Liver (tissue), 3 donors: ENCODE measurements around the gene IL1RN.

Experiments
- EGR1 ChIP-seq, 2 donors: IDR thresholded peaks; 2 replicates each; pipeline ENCODE4 v1.6.1; 2016 to 2018; ENCODE audit warnings: antibody characterized with exemption in 2 of 2, low read depth in 2 of 2
- FOXA2 ChIP-seq: IDR thresholded peaks from 2 replicates; pipeline ENCODE4 v1.6.1; 2016; ENCODE audit warnings: antibody characterized with exemption
- GABPA ChIP-seq, 2 donors: IDR thresholded peaks in 1 of 2; conservative IDR thresholded peaks in 1 of 2; 2 replicates each; pipeline ENCODE4 v1.6.1; 2016; ENCODE audit warnings: antibody characterized with exemption in 2 of 2, mild to moderate bottlenecking in 1 of 2, moderate library complexity in 1 of 2
- HNF4G ChIP-seq: IDR thresholded peaks from 2 replicates; pipeline ENCODE4 v1.6.1; 2016; ENCODE audit warnings: antibody characterized with exemption
- NR2F2 ChIP-seq: IDR thresholded peaks from 2 replicates; pipeline ENCODE4 v1.6.1; 2016; ENCODE audit warnings: antibody characterized with exemption
- RAD21 ChIP-seq, 2 donors: IDR thresholded peaks; 2 replicates each; pipeline ENCODE4 v1.6.1; 2016; ENCODE audit warnings: antibody characterized with exemption in 2 of 2, mild to moderate bottlenecking in 2 of 2
- SP1 ChIP-seq: IDR thresholded peaks from 2 replicates; pipeline ENCODE4 v1.6.1; 2018; ENCODE audit warnings: antibody characterized with exemption, mild to moderate bottlenecking
- TAF1 ChIP-seq: conservative IDR thresholded peaks from 2 replicates; pipeline ENCODE4 v1.6.1; 2016; ENCODE audit warnings: antibody characterized with exemption, mild to moderate bottlenecking
- YY1 ChIP-seq: IDR thresholded peaks from 2 replicates; pipeline ENCODE4 v1.6.1; 2016; ENCODE audit warnings: antibody characterized with exemption, mild to moderate bottlenecking
- TF ChIP-seq, protein P1 (sequence below): fragments of 150-350 bp; IDR thresholded peaks from 2 replicates; pipeline ENCODE4 v1.5.1; 2017; ENCODE audit warnings: improper control_type of control experiment, low read depth, low read length; ENCODE audit not compliant: missing input control
- TF ChIP-seq, protein P2 (sequence below): IDR thresholded peaks from 2 replicates; pipeline ENCODE4 v1.6.1; 2016; ENCODE audit warnings: antibody characterized with exemption, mild to moderate bottlenecking
- TF ChIP-seq, protein P3 (sequence below): IDR thresholded peaks from 2 replicates; pipeline ENCODE4 v1.6.1; 2016; ENCODE audit warnings: antibody characterized with exemption
- TF ChIP-seq, protein P4 (sequence below): IDR thresholded peaks from 2 replicates; pipeline ENCODE4 v1.6.1; 2016; ENCODE audit warnings: antibody characterized with exemption
- TF ChIP-seq, protein P5 (sequence below): IDR thresholded peaks from 2 replicates; pipeline ENCODE4 v1.6.1; 2016; ENCODE audit warnings: antibody characterized with exemption
- donor health status: healthy.
- donor health status: healthy.

DNA sequence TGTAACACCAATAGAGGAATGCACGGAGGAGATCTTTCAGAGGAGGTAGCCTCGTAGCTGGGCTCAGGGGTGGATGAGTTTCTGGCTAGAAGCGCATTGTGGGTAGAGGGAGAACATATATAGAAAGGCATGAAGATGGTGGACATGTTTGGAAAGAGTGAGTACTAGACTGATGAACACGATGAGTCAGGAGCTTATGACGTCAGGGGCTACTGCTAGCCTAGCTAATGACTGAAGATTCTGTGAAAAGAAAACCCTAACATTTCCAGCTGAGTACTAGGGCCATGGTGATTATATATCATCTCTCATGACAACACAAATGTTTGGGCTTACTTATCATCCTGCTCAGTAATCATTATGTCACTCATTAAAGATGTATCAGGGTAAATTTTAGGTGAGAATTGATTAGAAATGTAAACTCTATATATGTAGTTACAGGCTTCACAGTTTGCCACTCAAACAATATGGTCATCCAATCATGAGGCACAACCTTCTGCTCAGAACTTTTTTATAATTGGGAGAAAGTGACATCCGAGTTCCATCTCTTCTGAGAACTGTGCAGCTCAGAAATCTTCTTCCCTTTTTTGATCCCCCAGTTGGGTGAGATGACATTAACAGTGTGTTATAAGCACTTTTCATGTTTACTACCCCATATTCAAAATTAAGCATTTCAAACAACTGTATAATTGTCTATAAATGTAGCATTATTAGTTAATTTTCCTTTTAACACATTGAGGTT is 22.2 kb upstream of the IL1RN start:
- TF ChIP-seq, protein P1, sequence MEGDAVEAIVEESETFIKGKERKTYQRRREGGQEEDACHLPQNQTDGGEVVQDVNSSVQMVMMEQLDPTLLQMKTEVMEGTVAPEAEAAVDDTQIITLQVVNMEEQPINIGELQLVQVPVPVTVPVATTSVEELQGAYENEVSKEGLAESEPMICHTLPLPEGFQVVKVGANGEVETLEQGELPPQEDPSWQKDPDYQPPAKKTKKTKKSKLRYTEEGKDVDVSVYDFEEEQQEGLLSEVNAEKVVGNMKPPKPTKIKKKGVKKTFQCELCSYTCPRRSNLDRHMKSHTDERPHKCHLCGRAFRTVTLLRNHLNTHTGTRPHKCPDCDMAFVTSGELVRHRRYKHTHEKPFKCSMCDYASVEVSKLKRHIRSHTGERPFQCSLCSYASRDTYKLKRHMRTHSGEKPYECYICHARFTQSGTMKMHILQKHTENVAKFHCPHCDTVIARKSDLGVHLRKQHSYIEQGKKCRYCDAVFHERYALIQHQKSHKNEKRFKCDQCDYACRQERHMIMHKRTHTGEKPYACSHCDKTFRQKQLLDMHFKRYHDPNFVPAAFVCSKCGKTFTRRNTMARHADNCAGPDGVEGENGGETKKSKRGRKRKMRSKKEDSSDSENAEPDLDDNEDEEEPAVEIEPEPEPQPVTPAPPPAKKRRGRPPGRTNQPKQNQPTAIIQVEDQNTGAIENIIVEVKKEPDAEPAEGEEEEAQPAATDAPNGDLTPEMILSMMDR = no peak
- TF ChIP-seq HNF4G = no peak
- no peak for TF ChIP-seq YY1
- TF ChIP-seq GABPA (IDR thresholded peaks at IDR 0.05 in 1 of 2, conservative IDR thresholded peaks at IDR 0.05 in 1 of 2) = no peak
- TF ChIP-seq, protein P2, sequence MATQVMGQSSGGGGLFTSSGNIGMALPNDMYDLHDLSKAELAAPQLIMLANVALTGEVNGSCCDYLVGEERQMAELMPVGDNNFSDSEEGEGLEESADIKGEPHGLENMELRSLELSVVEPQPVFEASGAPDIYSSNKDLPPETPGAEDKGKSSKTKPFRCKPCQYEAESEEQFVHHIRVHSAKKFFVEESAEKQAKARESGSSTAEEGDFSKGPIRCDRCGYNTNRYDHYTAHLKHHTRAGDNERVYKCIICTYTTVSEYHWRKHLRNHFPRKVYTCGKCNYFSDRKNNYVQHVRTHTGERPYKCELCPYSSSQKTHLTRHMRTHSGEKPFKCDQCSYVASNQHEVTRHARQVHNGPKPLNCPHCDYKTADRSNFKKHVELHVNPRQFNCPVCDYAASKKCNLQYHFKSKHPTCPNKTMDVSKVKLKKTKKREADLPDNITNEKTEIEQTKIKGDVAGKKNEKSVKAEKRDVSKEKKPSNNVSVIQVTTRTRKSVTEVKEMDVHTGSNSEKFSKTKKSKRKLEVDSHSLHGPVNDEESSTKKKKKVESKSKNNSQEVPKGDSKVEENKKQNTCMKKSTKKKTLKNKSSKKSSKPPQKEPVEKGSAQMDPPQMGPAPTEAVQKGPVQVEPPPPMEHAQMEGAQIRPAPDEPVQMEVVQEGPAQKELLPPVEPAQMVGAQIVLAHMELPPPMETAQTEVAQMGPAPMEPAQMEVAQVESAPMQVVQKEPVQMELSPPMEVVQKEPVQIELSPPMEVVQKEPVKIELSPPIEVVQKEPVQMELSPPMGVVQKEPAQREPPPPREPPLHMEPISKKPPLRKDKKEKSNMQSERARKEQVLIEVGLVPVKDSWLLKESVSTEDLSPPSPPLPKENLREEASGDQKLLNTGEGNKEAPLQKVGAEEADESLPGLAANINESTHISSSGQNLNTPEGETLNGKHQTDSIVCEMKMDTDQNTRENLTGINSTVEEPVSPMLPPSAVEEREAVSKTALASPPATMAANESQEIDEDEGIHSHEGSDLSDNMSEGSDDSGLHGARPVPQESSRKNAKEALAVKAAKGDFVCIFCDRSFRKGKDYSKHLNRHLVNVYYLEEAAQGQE = no peak
- no peak for TF ChIP-seq FOXA2
- no peak for TF ChIP-seq SP1
- TF ChIP-seq, protein P3, sequence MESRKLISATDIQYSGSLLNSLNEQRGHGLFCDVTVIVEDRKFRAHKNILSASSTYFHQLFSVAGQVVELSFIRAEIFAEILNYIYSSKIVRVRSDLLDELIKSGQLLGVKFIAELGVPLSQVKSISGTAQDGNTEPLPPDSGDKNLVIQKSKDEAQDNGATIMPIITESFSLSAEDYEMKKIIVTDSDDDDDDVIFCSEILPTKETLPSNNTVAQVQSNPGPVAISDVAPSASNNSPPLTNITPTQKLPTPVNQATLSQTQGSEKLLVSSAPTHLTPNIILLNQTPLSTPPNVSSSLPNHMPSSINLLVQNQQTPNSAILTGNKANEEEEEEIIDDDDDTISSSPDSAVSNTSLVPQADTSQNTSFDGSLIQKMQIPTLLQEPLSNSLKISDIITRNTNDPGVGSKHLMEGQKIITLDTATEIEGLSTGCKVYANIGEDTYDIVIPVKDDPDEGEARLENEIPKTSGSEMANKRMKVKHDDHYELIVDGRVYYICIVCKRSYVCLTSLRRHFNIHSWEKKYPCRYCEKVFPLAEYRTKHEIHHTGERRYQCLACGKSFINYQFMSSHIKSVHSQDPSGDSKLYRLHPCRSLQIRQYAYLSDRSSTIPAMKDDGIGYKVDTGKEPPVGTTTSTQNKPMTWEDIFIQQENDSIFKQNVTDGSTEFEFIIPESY = no peak
- TF ChIP-seq, protein P4, sequence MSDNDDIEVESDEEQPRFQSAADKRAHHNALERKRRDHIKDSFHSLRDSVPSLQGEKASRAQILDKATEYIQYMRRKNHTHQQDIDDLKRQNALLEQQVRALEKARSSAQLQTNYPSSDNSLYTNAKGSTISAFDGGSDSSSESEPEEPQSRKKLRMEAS = no peak
- TF ChIP-seq, protein P5, sequence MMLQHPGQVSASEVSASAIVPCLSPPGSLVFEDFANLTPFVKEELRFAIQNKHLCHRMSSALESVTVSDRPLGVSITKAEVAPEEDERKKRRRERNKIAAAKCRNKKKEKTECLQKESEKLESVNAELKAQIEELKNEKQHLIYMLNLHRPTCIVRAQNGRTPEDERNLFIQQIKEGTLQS = no peak
- TF ChIP-seq TAF1 = no peak
- TF ChIP-seq RAD21 (IDR thresholded peaks at IDR 0.05) = no peak
- TF ChIP-seq EGR1 (IDR thresholded peaks at IDR 0.05; ENCODE audit: low read depth in 2 of 2) = no peak
- no peak for TF ChIP-seq NR2F2
